GM12872 (cell line): Measurements from ENCODE around the gene ATP2B2.

Source experiments
- TF ChIP-seq, protein P1 (sequence below): IDR thresholded peaks from 3 replicates; pipeline ENCODE4 v1.5.1; 2011; ENCODE audit warnings: low read depth, mild to moderate bottlenecking, low read length, moderate library complexity; ENCODE audit not compliant: insufficient read depth

Gene ATP2B2

DNA sequence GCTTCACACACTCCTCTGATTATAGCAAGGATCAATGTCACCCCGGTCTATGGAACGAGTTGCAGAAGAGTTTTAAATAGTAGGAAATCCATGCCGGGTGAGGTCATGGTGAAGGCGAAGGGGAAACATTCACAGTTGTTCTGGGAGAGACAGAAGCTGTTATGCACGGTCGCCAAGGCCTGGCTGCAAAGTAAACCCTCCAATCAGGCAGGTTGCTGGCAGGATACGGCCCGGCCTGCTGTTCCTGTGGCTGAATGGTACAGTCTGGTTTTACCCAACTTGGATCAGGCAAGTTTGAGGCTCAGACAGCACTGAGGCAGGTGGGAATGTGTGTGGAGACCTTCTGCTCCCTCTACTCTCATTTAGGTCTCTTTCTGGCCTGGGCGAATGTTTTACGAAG is 45.3 kb upstream of the ATP2B2 start:
- TF ChIP-seq, protein P1, sequence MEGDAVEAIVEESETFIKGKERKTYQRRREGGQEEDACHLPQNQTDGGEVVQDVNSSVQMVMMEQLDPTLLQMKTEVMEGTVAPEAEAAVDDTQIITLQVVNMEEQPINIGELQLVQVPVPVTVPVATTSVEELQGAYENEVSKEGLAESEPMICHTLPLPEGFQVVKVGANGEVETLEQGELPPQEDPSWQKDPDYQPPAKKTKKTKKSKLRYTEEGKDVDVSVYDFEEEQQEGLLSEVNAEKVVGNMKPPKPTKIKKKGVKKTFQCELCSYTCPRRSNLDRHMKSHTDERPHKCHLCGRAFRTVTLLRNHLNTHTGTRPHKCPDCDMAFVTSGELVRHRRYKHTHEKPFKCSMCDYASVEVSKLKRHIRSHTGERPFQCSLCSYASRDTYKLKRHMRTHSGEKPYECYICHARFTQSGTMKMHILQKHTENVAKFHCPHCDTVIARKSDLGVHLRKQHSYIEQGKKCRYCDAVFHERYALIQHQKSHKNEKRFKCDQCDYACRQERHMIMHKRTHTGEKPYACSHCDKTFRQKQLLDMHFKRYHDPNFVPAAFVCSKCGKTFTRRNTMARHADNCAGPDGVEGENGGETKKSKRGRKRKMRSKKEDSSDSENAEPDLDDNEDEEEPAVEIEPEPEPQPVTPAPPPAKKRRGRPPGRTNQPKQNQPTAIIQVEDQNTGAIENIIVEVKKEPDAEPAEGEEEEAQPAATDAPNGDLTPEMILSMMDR: no peak

DNA sequence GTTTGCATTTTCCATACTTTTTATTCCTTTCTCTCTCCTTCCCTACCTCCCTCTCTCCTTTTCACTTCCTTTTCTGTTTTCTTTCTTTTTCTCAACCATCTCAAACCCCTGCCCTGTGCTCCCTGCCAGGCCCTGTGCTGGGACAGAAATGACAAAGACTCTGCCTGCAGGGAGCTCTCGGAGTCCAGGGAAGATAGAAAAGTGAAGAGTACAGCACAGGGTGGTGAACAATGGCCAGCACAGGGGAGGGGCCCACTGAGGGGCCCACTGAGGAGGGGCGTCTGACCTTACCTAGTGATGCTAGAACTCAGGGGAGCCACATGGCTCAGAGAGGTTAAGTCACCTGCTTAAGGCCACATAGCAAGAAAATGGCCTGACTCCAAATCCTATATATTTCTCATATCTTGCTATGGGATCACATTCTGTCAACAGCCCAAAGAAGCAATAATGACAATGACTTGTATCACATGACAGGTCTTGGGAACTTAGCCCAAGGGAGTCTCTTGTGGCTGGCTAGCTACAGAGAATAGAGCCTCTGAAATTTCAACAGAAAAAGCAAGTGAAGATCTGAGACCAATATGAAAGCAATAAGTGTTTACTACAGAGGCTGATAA is 44.3 kb upstream of the ATP2B2 start:
- TF ChIP-seq, protein P1: no peak

DNA sequence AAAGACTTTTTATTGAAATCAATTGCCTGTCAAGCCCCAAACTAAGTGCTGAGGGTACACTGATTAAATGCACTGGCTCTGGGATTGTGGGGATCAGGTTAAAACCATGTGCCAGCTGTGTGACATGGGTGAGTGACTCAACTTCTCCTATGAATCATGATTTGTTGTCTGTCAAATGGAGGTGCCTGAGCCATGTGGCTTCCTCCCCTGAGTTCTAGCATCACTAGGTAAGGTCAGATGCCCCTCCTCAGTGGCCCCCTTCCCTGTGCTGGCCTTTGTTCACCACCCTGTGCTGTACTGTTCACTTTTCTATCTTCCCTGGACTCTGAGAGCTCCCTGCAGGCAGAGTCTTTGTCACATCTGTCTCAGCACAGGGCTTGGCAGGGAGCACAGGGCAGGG is 43.6 kb upstream of the ATP2B2 start:
- TF ChIP-seq, protein P1: no peak

DNA sequence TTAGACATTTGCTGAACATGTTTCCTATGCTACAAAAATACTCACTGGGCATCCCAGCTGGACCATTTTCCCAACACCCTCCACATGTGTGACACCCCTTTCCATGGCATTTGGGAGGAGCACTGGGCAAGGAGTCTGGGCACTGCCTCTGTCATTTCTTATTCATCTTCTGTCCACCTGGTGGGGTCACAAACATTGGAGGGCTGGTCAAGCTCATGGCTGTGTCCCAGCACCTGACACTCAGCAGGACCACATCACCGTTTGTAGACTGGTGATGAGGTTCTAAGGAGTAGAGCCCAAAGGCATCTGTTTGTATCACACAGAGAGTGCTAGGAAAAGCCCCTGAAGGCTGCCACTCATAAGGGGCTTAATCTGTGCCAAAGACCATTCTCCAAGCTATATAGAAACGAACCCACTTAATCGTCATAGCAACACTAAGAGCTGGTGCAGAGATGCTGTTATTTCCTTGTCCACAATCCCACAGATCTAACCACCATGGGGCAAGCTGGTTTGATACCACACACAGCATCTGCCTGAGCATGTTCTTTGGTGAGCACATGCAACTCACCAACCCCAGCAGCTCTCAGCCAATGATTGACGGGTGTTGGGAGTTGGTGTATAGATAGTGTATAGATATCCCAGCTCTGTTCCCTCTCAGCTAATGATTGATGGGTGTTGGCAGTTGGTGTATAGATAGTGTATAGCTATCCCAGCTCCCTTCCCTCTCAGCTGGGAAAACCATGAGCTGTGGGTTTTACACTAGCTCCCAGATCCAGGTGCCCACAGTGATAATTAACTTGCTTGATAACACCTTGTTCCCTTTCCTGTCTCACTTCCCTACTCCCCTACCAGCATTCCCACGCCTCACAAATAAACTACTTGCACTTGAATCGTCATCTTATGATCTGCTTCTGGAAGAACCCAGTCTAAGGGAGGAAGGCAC is 42.7 kb upstream of the ATP2B2 start:
- TF ChIP-seq, protein P1: no peak

DNA sequence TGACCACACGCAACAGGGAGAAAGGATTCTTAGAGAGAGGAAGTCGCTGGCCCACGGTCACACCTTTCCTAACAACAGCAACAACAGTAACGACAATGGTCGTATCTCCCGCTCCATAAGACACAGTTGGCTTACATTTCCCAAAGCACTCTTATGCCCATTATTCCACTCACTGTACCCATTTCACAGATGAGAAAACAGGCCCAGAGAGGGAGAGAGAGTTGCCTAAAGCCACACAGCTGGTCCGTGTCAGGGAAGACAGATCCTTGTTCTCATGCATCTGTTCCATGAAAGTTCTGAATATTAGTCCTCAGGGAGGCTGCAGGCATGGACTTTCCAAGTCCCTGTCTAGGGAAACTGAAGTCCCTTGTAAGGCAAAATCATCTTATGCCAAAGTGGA is 42.0 kb upstream of the ATP2B2 start:
- TF ChIP-seq, protein P1: no peak

DNA sequence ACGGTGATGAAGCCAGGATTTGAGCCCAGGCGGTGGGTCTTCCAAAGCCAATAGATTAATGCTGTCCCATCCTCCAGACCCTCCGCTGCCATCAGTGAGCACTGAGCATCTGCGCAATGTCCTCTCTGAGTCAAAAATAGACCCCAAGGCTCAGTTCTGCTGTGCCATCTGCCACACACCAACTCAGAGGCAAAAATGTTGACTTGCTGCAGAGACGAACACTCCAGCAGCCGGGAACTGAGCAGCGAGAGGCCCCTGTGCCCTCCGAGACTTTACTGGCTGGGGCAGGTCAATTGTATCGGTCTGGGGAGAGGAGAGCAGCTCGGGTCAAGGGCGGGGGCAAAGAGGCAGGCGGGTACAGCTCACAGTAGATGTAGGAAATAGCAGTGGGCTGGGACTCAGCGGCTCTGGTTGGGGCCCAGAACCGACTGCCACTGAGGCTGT is 41.5 kb upstream of the ATP2B2 start:
- TF ChIP-seq, protein P1: no peak

DNA sequence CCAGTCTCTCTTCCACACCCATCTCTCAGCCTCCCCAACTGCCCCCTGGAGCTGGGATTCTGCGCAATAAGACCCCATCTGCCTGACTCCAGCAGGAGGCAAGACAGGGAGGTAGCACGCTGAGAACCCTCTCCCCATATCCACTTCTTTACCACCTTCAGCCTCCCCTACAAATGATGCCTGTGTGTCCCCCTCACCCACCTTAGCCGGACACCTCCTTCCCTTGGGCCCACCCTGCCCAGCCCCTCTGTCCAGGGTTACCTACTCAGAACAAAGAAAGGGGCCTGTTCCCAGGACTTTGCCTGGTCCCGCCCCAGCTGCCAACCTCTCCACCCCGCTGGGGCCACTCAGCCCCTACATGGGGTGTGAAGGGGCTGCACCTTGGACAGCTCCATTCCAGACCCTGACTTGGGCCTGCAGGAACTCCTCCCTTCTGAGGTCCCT is 40.8 kb upstream of the ATP2B2 start:
- TF ChIP-seq, protein P1: no peak
